Endothelial cell of umbilical vein (primary cell): Measurements from ENCODE around the gene PRICKLE3. TPM values are rescaled to one million over a fixed set of nuclear protein-coding genes. Genes with fewer than 3 reads are reported as not detected.

Experiments used
- BruUV-seq: library from RNA; stranded (reverse); fragments of 400-500 nt; replicated peaks from 2 replicates; lab custom pipeline; 2021; lab: Mats Ljungman, UMichigan
- CTCF ChIA-PET: fragments of 300-600, 350-600 bp; sonication (Branson Sonifier 250); formaldehyde crosslinking; loops from one replicate; lab custom pipeline; 2021; ENCODE audit warnings: antibody characterized with exemption, inconsistent platforms; lab: Charles Lee
- POLR2A ChIA-PET: fragments of 300-600, 350-600 bp; sonication (Branson Sonifier 250); formaldehyde crosslinking; loops from one replicate; lab custom pipeline; 2021; ENCODE audit warnings: antibody characterized with exemption, inconsistent platforms; lab: Charles Lee
- DNase-seq: peaks from one replicate; pipeline ENCODE4 v3.0.0-alpha.2; 2011; ENCODE audit warnings: low read depth, low spot score
- FAIRE-seq: peaks from 2 replicates; lab custom pipeline; 2011; peaks lifted over from hg19 to GRCh38; lab: Jason Lieb, UNC
- H2AFZ ChIP-seq: 2 replicates; pipeline ENCODE4 v1.6.0; 2012; ENCODE audit warnings: low read depth, low read length, control low read depth, inconsistent platforms
- H3K27ac ChIP-seq: 2 replicates; pipeline ENCODE4 v1.5.1; 2011; ENCODE audit warnings: low read depth, mild to moderate bottlenecking, control low read depth, low read length, moderate library complexity; ENCODE audit not compliant: insufficient read depth
- H3K27me3 ChIP-seq, 2 experiments: 2 replicates each; pipeline versions ENCODE4 v1.6.0 to v1.6.1; 2011; ENCODE audit warnings: low read length in 2 of 2, mixed read lengths in 1 of 2; ENCODE audit not compliant: control insufficient read depth in 2 of 2, insufficient read depth in 2 of 2
- H3K36me3 ChIP-seq, 2 experiments: 2 replicates in 1 of 2; 3 replicates in 1 of 2; pipeline ENCODE4 v1.5.1; 2011; ENCODE audit warnings: low read length in 2 of 2, mild to moderate bottlenecking in 1 of 2, moderate library complexity in 1 of 2; ENCODE audit not compliant: control insufficient read depth in 2 of 2, insufficient read depth in 2 of 2; ENCODE audit errors: extremely low read depth in 1 of 2
- H3K4me1 ChIP-seq: 3 replicates; pipeline ENCODE4 v1.5.1; 2011; ENCODE audit warnings: mild to moderate bottlenecking, low read length; ENCODE audit not compliant: control insufficient read depth, insufficient read depth; ENCODE audit errors: extremely low read depth
- H3K4me2 ChIP-seq: 2 replicates; pipeline ENCODE4 v1.6.1; 2011; ENCODE audit warnings: low read length, control low read depth, mixed read lengths; ENCODE audit not compliant: insufficient read depth
- H3K4me3 ChIP-seq, 3 experiments: fragments of 200-600 bp in 1 of 3; sonication (generic), shearing (Covaris generic) in 1 of 3; replicated peaks in 1 of 3; 2 replicates each; pipeline ENCODE4 v1.5.1; 2011 to 2016; ENCODE audit warnings: control low read depth in 3 of 3, low read length in 3 of 3, mild to moderate bottlenecking in 2 of 3, inconsistent platforms in 1 of 3, low read depth in 1 of 3, moderate library complexity in 1 of 3; ENCODE audit not compliant: insufficient read depth in 1 of 3
- H3K79me2 ChIP-seq: 2 replicates; pipeline ENCODE4 v1.6.0; 2012; ENCODE audit warnings: low read length, inconsistent platforms; ENCODE audit not compliant: control insufficient read depth, insufficient read depth
- H3K9ac ChIP-seq: replicated peaks from 2 replicates; pipeline ENCODE3; 2011; ENCODE audit warnings: low read length, control low read depth; ENCODE audit not compliant: insufficient read depth; ENCODE audit errors: extremely low read depth
- H3K9me1 ChIP-seq: replicated peaks from 3 replicates; pipeline ENCODE4 v1.6.0; 2011; ENCODE audit warnings: mild to moderate bottlenecking, low read length; ENCODE audit not compliant: control insufficient read depth, insufficient read depth; ENCODE audit errors: extremely low read depth
- H3K9me3 ChIP-seq: replicated peaks from 2 replicates; pipeline ENCODE4 v1.5.1; 2012; ENCODE audit warnings: low read length, inconsistent platforms; ENCODE audit not compliant: control insufficient read depth, insufficient read depth
- H4K20me1 ChIP-seq: replicated peaks from 2 replicates; pipeline ENCODE3; 2011; ENCODE audit warnings: mild to moderate bottlenecking, low read length; ENCODE audit not compliant: control insufficient read depth, insufficient read depth; ENCODE audit errors: extremely low read depth
- CTCF ChIP-seq, 2 donors: IDR thresholded peaks; 1 replicate in 1 of 2; 2 replicates in 1 of 2; pipeline ENCODE4 v1.5.1; 2011; ENCODE audit warnings: low read length in 2 of 2, mild to moderate bottlenecking in 2 of 2, moderate library complexity in 2 of 2, control low read depth in 1 of 2, inconsistent platforms in 1 of 2, low read depth in 1 of 2; ENCODE audit not compliant: insufficient read depth in 1 of 2; ENCODE audit errors: extremely low read depth in 1 of 2
- EZH2 ChIP-seq: IDR thresholded peaks from 2 replicates; pipeline ENCODE4 v1.6.1; 2012; ENCODE audit warnings: borderline replicate concordance, low read depth, mild to moderate bottlenecking, moderate library complexity, low read length, inconsistent platforms; ENCODE audit not compliant: severe bottlenecking
- FOS ChIP-seq: IDR thresholded peaks from 2 replicates; pipeline ENCODE4 v1.6.1; 2011; ENCODE audit warnings: mild to moderate bottlenecking, low read length, moderate library complexity, borderline replicate concordance; ENCODE audit not compliant: insufficient read depth
- GATA2 ChIP-seq: IDR thresholded peaks from 2 replicates; pipeline ENCODE4 v1.7.0; 2011; ENCODE audit warnings: low read depth, mild to moderate bottlenecking, moderate library complexity, mixed read lengths, low read length; ENCODE audit not compliant: insufficient read length, insufficient read depth
- JUN ChIP-seq: IDR thresholded peaks from 2 replicates; pipeline ENCODE4 v1.6.1; 2011; ENCODE audit warnings: borderline replicate concordance, low read depth; ENCODE audit not compliant: insufficient read length, insufficient read depth
- MAX ChIP-seq: IDR thresholded peaks from 2 replicates; pipeline ENCODE4 v1.6.1; 2011; ENCODE audit not compliant: insufficient read depth, insufficient read length
- MYC ChIP-seq: IDR thresholded peaks from one replicate; pipeline ENCODE4 v1.6.1; 2011; ENCODE audit warnings: mild to moderate bottlenecking, low read depth, low read length
- POLR2A ChIP-seq: IDR thresholded peaks from 2 replicates; pipeline ENCODE4 v1.6.1; 2012; ENCODE audit warnings: low read depth, mild to moderate bottlenecking, control low read depth, low read length
- POLR2AphosphoS5 ChIP-seq: IDR thresholded peaks from 2 replicates; pipeline ENCODE4 v1.6.1; 2012; ENCODE audit warnings: low read depth, mild to moderate bottlenecking, control low read depth, low read length, moderate library complexity; ENCODE audit not compliant: insufficient read depth
- dilution Hi-C: fragments of 300-500 bp; cut with MboI; formaldehyde crosslinking; loops from one replicate; pipeline ENCODE4 v1.15.0; 2019; ENCODE audit warnings: low sequenced_read_pairs; ENCODE audit not compliant: extremely low pct_ligation_motif_present
- intact Hi-C: fragments of 100-400 bp; cut with micrococcal nuclease; formaldehyde crosslinking; loops from one replicate; pipeline ENCODE4 v1.10.0; 2022
- polyA plus RNA-seq, 4 experiments: library from polyadenylated mRNA; depleted of rRNA in 3 of 4; stranded (reverse) in 3 of 4; unstranded in 1 of 4; fragments of >200 nt; gene quantifications; 2 replicates each; pipeline versions ENCODE4 v1.2.1 to v1.2.3, GENCODE V29; 2011 to 2012; ENCODE audit warnings: missing spikeins in 1 of 4
- total RNA-seq: library from RNA; stranded (reverse); gene quantifications from 2 replicates; pipeline ENCODE4 v1.2.3, GENCODE V29; 2021

PRICKLE3 gene
- total and polyA plus RNA-seq, 2 donors (not counting 3 experiments of a cell fraction or from before 2014, with no cell fraction given), result 6.8 to 15.0 TPM

GRCh38 chrX:49211074-49211473, 24.9 kb upstream of the PRICKLE3 start:
- dilution Hi-C loops (no loop called here), intact Hi-C loops (no loop called here)
- no peaks in the 10 kb centered on the region for H3K79me2 ChIP-seq
- no peak overlapping the region for H3K4me3 ChIP-seq
- TF ChIP-seq EZH2 (no peak), CTCF (IDR thresholded peaks at IDR 0.05; ENCODE audit: extremely low read depth in 1 of 2, insufficient read depth in 1 of 2, low read depth in 1 of 2, low read length in 2 of 2) (no peak), MAX (no peak), MYC (no peak), GATA2 (no peak), JUN (no peak), POLR2AphosphoS5 (no peak), FOS (no peak), POLR2A (no peak)
- CTCF ChIA-PET, result no interaction called here
- H3K9me3 ChIP-seq, result no peaks in the 10 kb centered on the region
- no TSS peak for BruUV-seq
- no peak overlapping the region for H3K9ac ChIP-seq
- H2AFZ ChIP-seq, result no peak overlapping the region
- no peak overlapping the region for H3K4me2 ChIP-seq
- H3K27me3 ChIP-seq, result no peaks in the 10 kb centered on the region
- POLR2A ChIA-PET, result no interaction called here
- no peak for DNase-seq
- no peaks in the 10 kb centered on the region for H3K4me1 ChIP-seq
- no peaks in the 10 kb centered on the region for H3K9me1 ChIP-seq
- no peak for FAIRE-seq
- H4K20me1 ChIP-seq, result no peaks in the 10 kb centered on the region
- no peaks in the 10 kb centered on the region for H3K36me3 ChIP-seq
- no peak overlapping the region for H3K27ac ChIP-seq
